Cardiac muscle cell (in vitro differentiated cells and primary cell): ENCODE measurements around the gene ZFYVE19. TPM values are rescaled to one million over a fixed set of nuclear protein-coding genes. Genes with fewer than 3 reads are reported as not detected.

Experiments used
- DNase-seq, 2 donors: peaks; one replicate each; pipeline versions ENCODE4 v3.0.0 to v3.0.0-alpha.2; 2010 to 2017; ENCODE audit warnings: low read depth in 1 of 2, low spot score in 1 of 2
- H3K27ac ChIP-seq: fragments of 200-600 bp; sonication (generic); 2 replicates; pipeline ENCODE4 v1.5.1; 2016
- H3K27me3 ChIP-seq: fragments of 200-600 bp; sonication (generic); 2 replicates; pipeline ENCODE4 v1.6.0; 2016; ENCODE audit warnings: control low read depth
- H3K36me3 ChIP-seq: fragments of 200-600 bp; sonication (generic); 2 replicates; pipeline ENCODE4 v1.5.1; 2016; ENCODE audit warnings: control low read depth
- H3K4me1 ChIP-seq: fragments of 200-600 bp; sonication (generic); 2 replicates; pipeline ENCODE4 v1.8.1; 2017; ENCODE audit warnings: low read depth, mild to moderate bottlenecking, mixed run types
- H3K4me3 ChIP-seq: fragments of 200-600 bp; sonication (generic); 2 replicates; pipeline ENCODE4 v1.5.1; 2016; ENCODE audit warnings: mild to moderate bottlenecking
- H3K9me3 ChIP-seq: fragments of 200-600 bp; sonication (generic); 2 replicates; pipeline ENCODE4 v1.5.1; 2017; ENCODE audit warnings: low read depth, mild to moderate bottlenecking, control low read depth
- CTCF ChIP-seq: IDR thresholded peaks from 2 replicates; pipeline ENCODE4 v1.5.1; 2012; ENCODE audit warnings: low read depth, mild to moderate bottlenecking, low read length
- polyA plus RNA-seq: library from polyadenylated mRNA; unstranded; fragments of >200 nt; fragmentation: Nextera tagmentation; extraction: Ambion mirVana; gene quantifications from 2 replicates; pipeline ENCODE4 v1.2.1, GENCODE V29; 2016
- total RNA-seq: library from RNA; depleted of rRNA; stranded (reverse); fragments of >200 nt; gene quantifications from 2 replicates; pipeline ENCODE4 v1.2.3, GENCODE V29; 2016

ZFYVE19 gene
- total and polyA plus RNA-seq, 2 experiments from 2014 or later, result 23.4 to 41.3 TPM

- DNase-seq, result no peak
- no peaks in the 10 kb centered on the region for H3K4me1 ChIP-seq
- no peaks in the 10 kb centered on the region for H3K27me3 ChIP-seq
- H3K4me3 ChIP-seq, result no peak overlapping the region
- TF ChIP-seq CTCF, result no peak
- H3K9me3 ChIP-seq, result no peaks in the 10 kb centered on the region
- no peak overlapping the region for H3K27ac ChIP-seq
- no peaks in the 10 kb centered on the region for H3K36me3 ChIP-seq
These were observed 47.3 kb downstream of the ZFYVE19 start for GRCh38 chr15:40854161-40854560.

GRCh38 chr15:40855706-40856234 lies 48.9 kb downstream of the ZFYVE19 start:
- no peak overlapping the region for H3K27ac ChIP-seq
- no peak for DNase-seq
- H3K9me3 ChIP-seq, result no peaks in the 10 kb centered on the region
- no peaks in the 10 kb centered on the region for H3K27me3 ChIP-seq
- no peak overlapping the region for H3K4me3 ChIP-seq
- H3K4me1 ChIP-seq, result no peaks in the 10 kb centered on the region
- no peak for TF ChIP-seq CTCF
- no peaks in the 10 kb centered on the region for H3K36me3 ChIP-seq

- H3K27ac ChIP-seq, result no peak overlapping the region
- no peak for DNase-seq
- H3K9me3 ChIP-seq, result no peaks in the 10 kb centered on the region
- no peak overlapping the region for H3K4me3 ChIP-seq
- no peak for TF ChIP-seq CTCF
- H3K4me1 ChIP-seq, result no peaks in the 10 kb centered on the region
- H3K36me3 ChIP-seq, result no peaks in the 10 kb centered on the region
- no peaks in the 10 kb centered on the region for H3K27me3 ChIP-seq
These were observed 49.9 kb downstream of the ZFYVE19 start for GRCh38 chr15:40856746-40857145.

- no peaks in the 10 kb centered on the region for H3K36me3 ChIP-seq
- H3K27me3 ChIP-seq, result no peaks in the 10 kb centered on the region
- TF ChIP-seq CTCF, result peak; percentile 99
- no peaks in the 10 kb centered on the region for H3K9me3 ChIP-seq
- no peak overlapping the region for H3K27ac ChIP-seq
- H3K4me3 ChIP-seq, result no peak overlapping the region
- H3K4me1 ChIP-seq, result no peaks in the 10 kb centered on the region
- peak; percentile 75 to 76 for DNase-seq
These were observed 50.9 kb downstream of the ZFYVE19 start for GRCh38 chr15:40857601-40858341.

- TF ChIP-seq CTCF, result no peak
- no peak for DNase-seq
These were observed 51.8 kb downstream of the ZFYVE19 start for GRCh38 chr15:40858706-40859105.

More at GRCh38 chr15:40858706-40859105, 51.8 kb downstream of the ZFYVE19 start:
- Histone ChIP-seq H3K9me3 (no peaks in the 10 kb centered on the region), H3K4me3 (no peak overlapping the region), H3K27me3 (no peaks in the 10 kb centered on the region), H3K4me1 (no peaks in the 10 kb centered on the region), H3K36me3 (no peaks in the 10 kb centered on the region), H3K27ac (no peak overlapping the region)
